Ishikawa (cell line): ENCODE results near the gene ELF1.

Source experiments
- CEBPB ChIP-seq: IDR thresholded peaks from 2 replicates; pipeline ENCODE4 v1.6.1; 2012
- CREB1 ChIP-seq: IDR thresholded peaks from 2 replicates; pipeline ENCODE4 v1.6.1; 2012; ENCODE audit warnings: low read depth
- EGR1 ChIP-seq: IDR thresholded peaks from 2 replicates; pipeline ENCODE4 v1.6.1; 2012
- EP300 ChIP-seq: IDR thresholded peaks from 2 replicates; pipeline ENCODE4 v1.6.1; 2012; ENCODE audit warnings: borderline replicate concordance
- FOXM1 ChIP-seq: IDR thresholded peaks from 2 replicates; pipeline ENCODE4 v1.6.1; 2012; ENCODE audit warnings: low read depth, borderline replicate concordance
- NFIC ChIP-seq: IDR thresholded peaks from 2 replicates; pipeline ENCODE4 v1.6.1; 2012
- RAD21 ChIP-seq: IDR thresholded peaks from 2 replicates; pipeline ENCODE4 v1.6.1; 2012; ENCODE audit warnings: low read depth
- TAF1 ChIP-seq: IDR thresholded peaks from 2 replicates; pipeline ENCODE4 v1.6.1; 2012; ENCODE audit warnings: low read depth, mild to moderate bottlenecking
- TCF12 ChIP-seq: IDR thresholded peaks from 2 replicates; pipeline ENCODE4 v1.6.1; 2012; ENCODE audit warnings: low read depth
- TEAD4 ChIP-seq: IDR thresholded peaks from 2 replicates; pipeline ENCODE4 v1.6.1; 2012
- YY1 ChIP-seq: IDR thresholded peaks from 2 replicates; pipeline ENCODE4 v1.6.1; 2012; ENCODE audit warnings: low read depth
- ZBTB7A ChIP-seq: IDR thresholded peaks from 2 replicates; pipeline ENCODE4 v1.6.1; 2012; ENCODE audit warnings: low read depth
- TF ChIP-seq, protein P1 (sequence below): IDR thresholded peaks from 2 replicates; pipeline ENCODE4 v1.6.1; 2012
- TF ChIP-seq, protein P2 (sequence below): IDR thresholded peaks from 2 replicates; pipeline ENCODE4 v1.6.1; 2012
- TF ChIP-seq, protein P3 (sequence below): IDR thresholded peaks from 2 replicates; pipeline ENCODE4 v1.6.1; 2012; ENCODE audit warnings: low read depth, mild to moderate bottlenecking

The ELF1 gene

DNA sequence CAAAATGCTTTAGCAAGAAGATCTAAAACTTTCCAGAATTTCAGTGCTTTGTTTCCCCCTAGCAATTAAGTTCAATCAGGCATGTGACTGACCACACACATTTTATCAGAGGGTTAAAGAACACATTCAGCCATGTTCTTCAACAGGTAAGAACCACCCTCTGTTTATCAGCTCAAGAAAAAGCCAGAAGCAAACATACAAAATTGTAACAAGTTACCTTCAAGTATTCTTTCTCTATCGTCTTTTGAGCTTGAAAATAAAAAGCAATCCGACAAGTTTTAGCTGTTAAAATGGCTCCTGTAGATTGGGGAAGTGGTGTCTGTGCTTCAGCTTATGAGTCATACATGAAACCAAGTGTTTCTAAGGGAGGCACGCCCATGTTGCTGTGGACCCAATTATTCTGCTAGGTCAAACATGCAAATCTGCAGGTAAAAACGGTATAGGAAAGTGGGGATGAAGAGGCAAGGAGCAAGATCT lies at the start of gene ELF1:
Gene ELF1 (minus strand): TSS at position 306 of the 477 bp plus-strand sequence. CDS start 37,262 bp downstream, outside the sequence.
- TF ChIP-seq RAD21: no peak
- TF ChIP-seq FOXM1: no peak
- TF ChIP-seq, protein P1, sequence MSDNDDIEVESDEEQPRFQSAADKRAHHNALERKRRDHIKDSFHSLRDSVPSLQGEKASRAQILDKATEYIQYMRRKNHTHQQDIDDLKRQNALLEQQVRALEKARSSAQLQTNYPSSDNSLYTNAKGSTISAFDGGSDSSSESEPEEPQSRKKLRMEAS: 0 out of 2 replicates have a peak, but pooled peaks have one; percentile 13
- TF ChIP-seq CEBPB: no peak
- TF ChIP-seq, protein P2, sequence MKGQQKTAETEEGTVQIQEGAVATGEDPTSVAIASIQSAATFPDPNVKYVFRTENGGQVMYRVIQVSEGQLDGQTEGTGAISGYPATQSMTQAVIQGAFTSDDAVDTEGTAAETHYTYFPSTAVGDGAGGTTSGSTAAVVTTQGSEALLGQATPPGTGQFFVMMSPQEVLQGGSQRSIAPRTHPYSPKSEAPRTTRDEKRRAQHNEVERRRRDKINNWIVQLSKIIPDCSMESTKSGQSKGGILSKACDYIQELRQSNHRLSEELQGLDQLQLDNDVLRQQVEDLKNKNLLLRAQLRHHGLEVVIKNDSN: peak; percentile 48
- TF ChIP-seq YY1: peak; percentile 75

DNA sequence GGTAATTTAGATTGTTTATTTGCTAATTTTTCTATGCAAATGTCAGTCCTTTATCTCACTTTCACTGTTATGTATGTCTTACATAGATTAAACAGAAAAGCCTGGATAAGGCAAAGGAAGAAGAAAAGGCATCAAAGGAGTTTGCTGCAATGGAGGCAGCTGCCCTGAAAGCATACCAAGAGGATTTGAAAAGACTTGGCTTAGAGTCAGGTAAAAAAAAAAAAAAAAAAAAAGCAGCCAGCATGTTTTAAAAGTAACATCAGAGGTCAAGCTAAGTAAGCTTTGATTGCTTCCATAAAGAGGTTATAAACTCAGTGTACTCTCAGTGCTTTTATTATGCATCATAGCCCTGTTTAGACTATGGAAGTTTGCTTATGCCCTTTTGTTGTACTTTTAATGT lies 46.0 kb upstream of the ELF1 start:
- 0 out of 2 replicates have a peak, but pooled peaks have one; percentile 9 for TF ChIP-seq NFIC
- TF ChIP-seq, protein P2: no peak

DNA sequence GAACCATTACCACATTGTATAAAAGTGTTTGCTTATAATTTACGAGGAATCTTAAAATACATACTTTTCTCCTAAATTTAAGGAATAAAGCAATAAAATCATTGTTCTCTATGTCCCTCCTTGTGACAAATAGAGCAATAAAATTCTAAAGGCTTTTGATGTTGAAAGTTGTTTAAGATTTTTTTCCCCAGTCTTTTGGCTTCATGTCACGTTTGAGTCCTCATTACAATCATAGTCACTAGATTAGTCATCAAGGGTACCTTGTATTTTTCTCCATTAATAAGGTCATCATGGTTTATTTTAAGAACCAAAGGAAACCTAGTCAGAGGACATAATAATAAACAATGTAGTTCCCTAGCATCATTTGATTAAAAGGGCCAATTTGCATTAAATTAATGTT lies 45.4 kb upstream of the ELF1 start:
- TF ChIP-seq EP300 (no peak), NFIC (no peak), CREB1 (no peak), TEAD4 (no peak), FOXM1 (no peak)
- TF ChIP-seq, protein P1: no peak
- TF ChIP-seq, protein P2: no peak

DNA sequence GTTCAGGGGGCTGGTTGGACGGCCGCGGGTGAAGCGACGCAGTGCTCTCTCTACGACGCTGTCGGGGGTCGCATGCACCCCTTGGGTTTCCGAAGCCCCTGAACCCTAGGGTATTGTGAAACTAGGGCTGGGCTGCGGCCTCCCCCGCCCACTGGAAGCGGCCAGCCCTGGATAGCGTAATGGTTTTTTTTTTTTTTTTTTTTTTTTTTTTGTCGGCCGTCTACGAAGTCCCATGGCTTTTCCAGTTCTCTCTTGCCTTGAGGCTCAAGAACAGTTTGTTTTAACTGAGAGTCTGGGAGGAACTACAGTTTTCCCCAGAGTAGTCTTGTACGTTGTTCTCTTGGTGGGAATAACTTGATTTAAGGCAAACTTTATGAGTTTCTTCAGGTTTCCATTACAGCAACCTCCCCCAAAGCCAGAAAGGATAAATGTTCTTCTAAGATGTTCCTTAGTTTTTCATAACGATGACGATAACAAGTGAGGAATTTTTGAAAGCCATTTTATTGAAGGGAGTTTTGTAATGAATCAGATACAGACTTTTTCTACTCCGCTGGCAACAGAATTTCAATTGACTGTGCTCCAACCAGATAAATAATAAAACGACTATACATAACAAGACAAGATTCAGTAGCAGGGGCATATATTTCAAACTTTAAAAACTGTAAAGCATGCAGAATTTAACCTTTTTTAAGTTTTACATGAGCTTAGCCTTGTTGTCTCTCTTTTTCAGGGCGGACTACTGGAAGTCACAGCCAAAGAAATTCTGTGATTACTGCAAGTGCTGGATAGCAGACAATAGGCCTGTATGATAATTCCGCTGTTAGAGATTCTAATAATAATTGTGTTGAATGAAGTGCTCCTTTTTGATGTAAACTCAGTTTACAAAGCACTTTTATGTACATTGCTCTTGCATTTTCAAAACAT lies 43.1 kb upstream of the ELF1 start:
- TF ChIP-seq CEBPB (peak; percentile 84), YY1 (no peak), EGR1 (0 out of 2 replicates have a peak, but pooled peaks have one; percentile 1), ZBTB7A (no peak; the same call in 1 of the 2 replicates)
- TF ChIP-seq, protein P3, sequence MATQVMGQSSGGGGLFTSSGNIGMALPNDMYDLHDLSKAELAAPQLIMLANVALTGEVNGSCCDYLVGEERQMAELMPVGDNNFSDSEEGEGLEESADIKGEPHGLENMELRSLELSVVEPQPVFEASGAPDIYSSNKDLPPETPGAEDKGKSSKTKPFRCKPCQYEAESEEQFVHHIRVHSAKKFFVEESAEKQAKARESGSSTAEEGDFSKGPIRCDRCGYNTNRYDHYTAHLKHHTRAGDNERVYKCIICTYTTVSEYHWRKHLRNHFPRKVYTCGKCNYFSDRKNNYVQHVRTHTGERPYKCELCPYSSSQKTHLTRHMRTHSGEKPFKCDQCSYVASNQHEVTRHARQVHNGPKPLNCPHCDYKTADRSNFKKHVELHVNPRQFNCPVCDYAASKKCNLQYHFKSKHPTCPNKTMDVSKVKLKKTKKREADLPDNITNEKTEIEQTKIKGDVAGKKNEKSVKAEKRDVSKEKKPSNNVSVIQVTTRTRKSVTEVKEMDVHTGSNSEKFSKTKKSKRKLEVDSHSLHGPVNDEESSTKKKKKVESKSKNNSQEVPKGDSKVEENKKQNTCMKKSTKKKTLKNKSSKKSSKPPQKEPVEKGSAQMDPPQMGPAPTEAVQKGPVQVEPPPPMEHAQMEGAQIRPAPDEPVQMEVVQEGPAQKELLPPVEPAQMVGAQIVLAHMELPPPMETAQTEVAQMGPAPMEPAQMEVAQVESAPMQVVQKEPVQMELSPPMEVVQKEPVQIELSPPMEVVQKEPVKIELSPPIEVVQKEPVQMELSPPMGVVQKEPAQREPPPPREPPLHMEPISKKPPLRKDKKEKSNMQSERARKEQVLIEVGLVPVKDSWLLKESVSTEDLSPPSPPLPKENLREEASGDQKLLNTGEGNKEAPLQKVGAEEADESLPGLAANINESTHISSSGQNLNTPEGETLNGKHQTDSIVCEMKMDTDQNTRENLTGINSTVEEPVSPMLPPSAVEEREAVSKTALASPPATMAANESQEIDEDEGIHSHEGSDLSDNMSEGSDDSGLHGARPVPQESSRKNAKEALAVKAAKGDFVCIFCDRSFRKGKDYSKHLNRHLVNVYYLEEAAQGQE: peak; percentile 25; the same call in 1 of the 2 replicates

DNA sequence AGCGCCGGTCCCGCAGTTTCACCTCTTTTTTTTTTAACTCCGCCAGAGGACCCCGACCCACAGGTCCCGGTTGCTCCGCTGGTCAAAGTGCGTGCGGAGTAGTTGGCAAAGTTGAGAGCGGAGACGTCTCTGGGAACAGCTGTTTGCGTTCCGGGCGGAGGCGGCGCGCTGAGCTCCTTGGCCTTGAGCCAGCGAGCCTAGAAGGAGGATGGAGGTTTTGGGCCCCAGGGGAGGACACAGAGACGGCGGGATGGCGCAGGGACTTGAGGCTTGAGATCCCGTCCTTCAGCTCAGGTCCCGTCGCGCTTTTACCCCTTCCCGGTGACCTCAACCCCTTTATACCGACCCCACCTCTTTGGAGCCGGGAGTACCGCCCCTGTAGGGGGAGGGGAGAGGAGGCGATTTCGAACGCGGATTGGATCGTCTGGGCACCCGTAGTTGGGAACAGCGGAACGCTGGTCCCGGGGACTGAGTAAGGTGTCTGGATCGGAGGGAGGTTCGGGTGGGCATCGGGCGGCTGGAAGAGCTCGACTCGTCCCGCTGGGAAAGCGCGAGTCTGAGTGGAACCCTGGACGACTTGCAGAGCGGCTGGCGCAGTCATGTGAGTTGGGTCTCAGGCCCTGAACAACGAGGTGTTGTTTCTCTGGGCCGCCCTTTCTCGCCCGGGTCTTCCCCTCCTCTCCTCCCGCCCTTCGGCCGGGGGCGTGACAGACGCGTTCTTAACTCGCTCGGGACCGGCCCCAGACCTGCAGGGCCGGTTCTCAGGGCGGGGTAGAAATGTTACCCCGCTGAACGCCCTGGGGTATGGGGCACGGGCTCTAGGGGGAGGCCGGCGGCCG lies 42.2 kb upstream of the ELF1 start, which contains the start of gene WBP4:
Gene WBP4 (plus strand): TSS at position 435 of the 839 bp plus-strand sequence. CDS start 165 bp downstream, at position 600.
- TF ChIP-seq ZBTB7A (peak; percentile 85; the same call in 1 of the 2 replicates), EP300 (peak; percentile 55), TCF12 (0 out of 2 replicates have a peak, but pooled peaks have one; percentile 9), TEAD4 (peak; percentile 9), NFIC (peak; percentile 92), FOXM1 (peak; percentile 37; the same call in 1 of the 2 replicates), CREB1 (no peak), TAF1 (peak; percentile 63), EGR1 (peak; percentile 54), RAD21 (no peak), YY1 (no peak; the same call in 1 of the 2 replicates), CEBPB (no peak)
- TF ChIP-seq, protein P1: peak; percentile 67
- TF ChIP-seq, protein P2: no peak; the same call in 1 of the 2 replicates
- TF ChIP-seq, protein P3: no peak
